AG04450 (cell line): ENCODE measurements around the gene LTK. TPM values are rescaled to one million over a fixed set of nuclear protein-coding genes. Genes with fewer than 3 reads are reported as not detected.

Experiments used
- CTCF ChIA-PET: fragments of 300-600, 350-600 bp; formaldehyde crosslinking; extraction: SDS; loops from one replicate; lab custom pipeline; 2022; ENCODE audit warnings: antibody characterized with exemption, inconsistent platforms; lab: Charles Lee
- POLR2A ChIA-PET: fragments of 350-600 bp; formaldehyde crosslinking; extraction: SDS; loops from one replicate; lab custom pipeline; 2021; ENCODE audit warnings: antibody characterized with exemption, inconsistent platforms; lab: Yijun Ruan, JAX
- DNase-seq: peaks from one replicate; pipeline ENCODE4 v3.0.0-alpha.2; 2011; ENCODE audit warnings: low read depth, low spot score
- H3K27ac ChIP-seq: one replicate; pipeline ENCODE4 v1.5.1; 2012; ENCODE audit warnings: low read depth, low read length, control low read depth
- H3K27me3 ChIP-seq: one replicate; pipeline ENCODE4 v1.6.0; 2012; ENCODE audit warnings: low read length; ENCODE audit not compliant: control insufficient read depth, insufficient read depth
- H3K4me3 ChIP-seq: 2 replicates; pipeline ENCODE4 v1.5.1; 2011; ENCODE audit warnings: mild to moderate bottlenecking, low read depth, low read length, control low read depth
- H3K9me3 ChIP-seq: 2 replicates; pipeline ENCODE4 v1.5.1; 2012; ENCODE audit warnings: low read length; ENCODE audit not compliant: control insufficient read depth, insufficient read depth
- CTCF ChIP-seq: IDR thresholded peaks from 2 replicates; pipeline ENCODE4 v1.5.1; 2011; ENCODE audit warnings: low read depth, low read length, control low read depth, inconsistent platforms
- polyA plus RNA-seq: library from polyadenylated mRNA; depleted of rRNA; stranded (reverse); fragments of >200 nt; gene quantifications from 2 replicates; pipeline ENCODE4 v1.2.3, GENCODE V29; 2011

LTK gene
- polyA plus RNA-seq, 1 experiment: 0.09 TPM

GRCh38 chr15:41561104-41561776 lies 47.6 kb upstream of the LTK start:
- TF ChIP-seq CTCF: no peak
- no peak overlapping the region for H3K27ac ChIP-seq
- no peak for DNase-seq
- ChIA-PET POLR2A (interaction anchor here (0.6 to 1.2 kb wide), 2 partner anchors 17 to 122 kb away, joined by 4 to 8 read pairs; partner anchors contain the start of gene RPAP1), CTCF (interaction anchor here (0.9 to 2.0 kb wide), 4 partner anchors 24 to 95 kb away, joined by 3 to 15 read pairs (median 5); no protein-coding TSS in a partner anchor)
- no peak overlapping the region for H3K4me3 ChIP-seq
- no peaks in the 10 kb centered on the region for H3K27me3 ChIP-seq
- no peaks in the 10 kb centered on the region for H3K9me3 ChIP-seq

DNA sequence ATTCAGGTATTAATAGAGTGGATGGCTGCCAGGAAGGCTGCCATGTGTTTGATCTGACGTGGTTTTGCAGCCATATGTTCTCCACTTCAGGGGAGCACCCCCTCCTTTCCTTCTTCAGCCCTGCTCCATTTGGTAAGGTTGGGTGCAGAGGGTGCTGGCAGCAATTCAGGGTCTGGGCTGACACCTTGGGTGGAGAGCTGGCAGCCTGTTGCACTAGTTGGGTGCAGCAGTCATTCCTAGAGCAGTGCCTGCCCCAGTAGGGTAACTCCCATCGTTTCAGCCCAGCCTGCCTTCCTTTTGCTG lies 46.9 kb upstream of the LTK start:
- Histone ChIP-seq H3K27ac (no peak overlapping the region), H3K9me3 (no peaks in the 10 kb centered on the region), H3K27me3 (no peaks in the 10 kb centered on the region), H3K4me3 (0 out of 2 replicates have a peak overlapping the region, but pooled peaks have one; percentile 67)
- ChIA-PET POLR2A (no interaction called here), CTCF (interaction anchor here (0.9 kb wide), 1 partner anchor 25 kb away, joined by 3 read pairs; no protein-coding TSS in a partner anchor)
- no peak for DNase-seq
- TF ChIP-seq CTCF: no peak

DNA sequence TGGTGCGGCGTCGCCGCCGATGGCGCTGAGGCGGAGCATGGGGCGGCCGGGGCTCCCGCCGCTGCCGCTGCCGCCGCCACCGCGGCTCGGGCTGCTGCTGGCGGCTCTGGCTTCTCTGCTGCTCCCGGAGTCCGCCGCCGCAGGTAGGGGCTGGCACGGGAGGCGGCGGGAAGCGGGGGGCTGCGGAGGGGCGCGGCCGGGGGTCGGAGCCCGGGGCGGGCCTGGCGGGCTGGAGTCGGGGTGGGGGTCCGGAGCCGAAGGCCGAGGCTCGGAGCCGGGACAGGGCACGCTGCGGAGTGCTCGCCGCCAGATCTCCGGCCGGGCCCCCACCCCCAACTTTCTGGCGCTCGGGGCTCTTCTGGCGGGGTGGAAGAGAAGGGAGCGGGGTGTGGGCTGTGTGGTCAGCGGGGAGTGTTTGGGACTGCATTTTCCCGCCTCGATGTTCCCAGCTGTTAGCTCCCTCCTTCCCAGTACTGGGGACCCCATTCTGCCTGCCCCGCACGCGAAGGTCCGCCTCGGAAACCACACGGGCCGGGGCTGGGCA lies 45.7 kb upstream of the LTK start:
- CTCF ChIA-PET: interaction anchor here (1.2 to 2.3 kb wide), 2 partner anchors 94 to 252 kb away, joined by 3 to 11 read pairs; no protein-coding TSS in a partner anchor
- POLR2A ChIA-PET: interaction anchor here (1.0 to 1.3 kb wide), 2 partner anchors 9 to 101 kb away, joined by 3 read pairs; partner anchors contain the start of gene MGA
- Histone ChIP-seq H3K27me3 (no peaks in the 10 kb centered on the region), H3K9me3 (no peaks in the 10 kb centered on the region), H3K4me3 (peak overlapping the region; percentile 67), H3K27ac (no peak overlapping the region)
- no peak for DNase-seq
- TF ChIP-seq CTCF: no peak

DNA sequence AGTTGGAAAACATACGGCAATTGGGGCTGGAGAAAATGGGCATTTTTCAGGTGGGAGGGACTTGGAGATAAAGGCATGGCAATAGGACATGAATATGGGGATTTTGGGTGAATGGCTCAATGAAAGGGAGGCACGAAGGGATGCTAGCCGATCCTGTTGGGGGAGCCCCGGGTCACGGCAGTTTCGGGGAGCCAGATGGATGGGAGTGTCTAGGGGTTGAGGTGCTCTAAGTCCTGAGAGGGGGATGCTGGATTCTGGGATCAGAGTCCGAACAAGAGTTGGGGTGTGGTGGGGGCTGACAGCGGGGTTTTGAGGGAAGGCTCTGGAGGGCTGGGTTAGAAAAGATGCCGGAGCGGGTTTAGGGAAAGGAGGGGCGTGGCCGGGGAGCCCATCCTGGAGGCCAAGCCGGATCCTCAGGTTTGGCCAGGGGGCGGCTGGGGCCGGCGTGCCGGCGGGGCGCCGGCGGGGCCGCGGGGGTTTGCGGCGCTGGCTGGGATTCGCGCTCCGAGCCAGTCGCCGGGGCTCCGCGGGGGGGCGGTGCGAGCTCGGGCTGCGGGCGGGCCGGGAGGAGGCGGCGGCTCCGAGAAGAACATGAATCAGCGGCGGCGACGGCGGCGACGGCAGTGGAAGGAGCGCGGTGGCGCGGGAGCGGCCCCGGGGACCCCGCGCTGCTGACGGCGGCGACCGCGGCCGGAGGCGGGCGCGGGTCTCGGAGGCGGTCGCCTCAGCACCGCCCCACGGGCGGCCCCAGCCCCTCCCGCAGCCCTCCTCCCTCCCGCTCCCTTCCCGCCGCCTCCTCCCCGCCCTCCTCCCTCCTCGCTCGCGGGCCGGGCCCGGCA lies 45.0 kb upstream of the LTK start, which contains the start of gene TYRO3:
TYRO3 (plus strand) TSS at position 813 of the 839 bp plus-strand sequence. CDS start 46 bp downstream, outside the sequence.
- DNase-seq: no peak
- H3K27ac ChIP-seq: no peak within 1 kb of the TSS
- TF ChIP-seq CTCF: no peak
- ChIA-PET CTCF (interaction anchor here (0.6 to 2.6 kb wide), 20 partner anchors 8 to 252 kb away, joined by 3 to 14 read pairs (median 4); partner anchors contain the start of genes MAPKBP1 and RPAP1), POLR2A (interaction anchor here (0.6 to 1.3 kb wide), 4 partner anchors 10 to 261 kb away, joined by 3 to 5 read pairs (median 4); no protein-coding TSS in a partner anchor)
- no peaks in the 10 kb centered on the region for H3K27me3 ChIP-seq
- H3K4me3 ChIP-seq: peak within 1 kb of the TSS; percentile 67
- no peaks in the 10 kb centered on the region for H3K9me3 ChIP-seq
